ENCODE data around the gene UPF1. TPM values are rescaled to one million over a fixed set of nuclear protein-coding genes. Genes with fewer than 3 reads are reported as not detected.

The UPF1 gene
- total RNA-seq, 1 donor from 2014 or later = 76.5 TPM

- no peaks in the 10 kb centered on the region for H3K27me3 Mint-ChIP-seq
- TF ChIP-seq CTCF (conservative IDR thresholded peaks at IDR 0.05) = no peak
- H3K4me1 Mint-ChIP-seq (ENCODE audit: unreplicated experiment) = no peaks in the 10 kb centered on the region
- no peaks in the 10 kb centered on the region for H3K9me3 Mint-ChIP-seq
- H3K4me3 Mint-ChIP-seq = no peak overlapping the region
- no peaks in the 10 kb centered on the region for H3K36me3 Mint-ChIP-seq
- no peak for DNase-seq (ENCODE audit: extremely low spot score, unreplicated experiment)
- H3K27ac Mint-ChIP-seq = no peak overlapping the region
Measured at GRCh38 chr19:18865106-18865972, 33.6 kb downstream of the UPF1 start.

- TF ChIP-seq CTCF (conservative IDR thresholded peaks at IDR 0.05) = peak; percentile 100
- peak; percentile 84 for DNase-seq (ENCODE audit: extremely low spot score, unreplicated experiment)
- no peak overlapping the region for H3K27ac Mint-ChIP-seq
Measured at GRCh38 chr19:18865973-18866799, 34.4 kb downstream of the UPF1 start.

GRCh38 chr19:18866800-18867123 is 35.0 kb downstream of the UPF1 start:
- no peak for DNase-seq (ENCODE audit: extremely low spot score, unreplicated experiment)
- H3K27me3 Mint-ChIP-seq = no peaks in the 10 kb centered on the region
- no peak overlapping the region for H3K27ac Mint-ChIP-seq
- H3K4me3 Mint-ChIP-seq = no peak overlapping the region
- H3K4me1 Mint-ChIP-seq (ENCODE audit: unreplicated experiment) = peaks cover 4% of the 10 kb centered on the region
- H3K9me3 Mint-ChIP-seq = no peaks in the 10 kb centered on the region
- peaks cover 3% of the 10 kb centered on the region for H3K36me3 Mint-ChIP-seq
- peak; percentile 58 for TF ChIP-seq CTCF (conservative IDR thresholded peaks at IDR 0.05)

More at GRCh38 chr19:18865973-18866799, 34.4 kb downstream of the UPF1 start:
- Mint-ChIP-seq H3K36me3 (no peaks in the 10 kb centered on the region), H3K4me1 (ENCODE audit: unreplicated experiment) (no peaks in the 10 kb centered on the region), H3K27me3 (no peaks in the 10 kb centered on the region), H3K9me3 (no peaks in the 10 kb centered on the region), H3K4me3 (no peak overlapping the region)

- no peak for DNase-seq (ENCODE audit: extremely low spot score, unreplicated experiment)
- no peak for TF ChIP-seq CTCF (conservative IDR thresholded peaks at IDR 0.05)
- H3K4me1 Mint-ChIP-seq (ENCODE audit: unreplicated experiment) = peaks cover 8% of the 10 kb centered on the region
- no peak overlapping the region for H3K27ac Mint-ChIP-seq
- H3K36me3 Mint-ChIP-seq = peaks cover 5% of the 10 kb centered on the region
- no peak overlapping the region for H3K4me3 Mint-ChIP-seq
- no peaks in the 10 kb centered on the region for H3K9me3 Mint-ChIP-seq
- no peaks in the 10 kb centered on the region for H3K27me3 Mint-ChIP-seq
Measured at GRCh38 chr19:18867199-18867598, 35.4 kb downstream of the UPF1 start.

GRCh38 chr19:18867751-18868150 is 36.0 kb downstream of the UPF1 start:
- H3K9me3 Mint-ChIP-seq = no peaks in the 10 kb centered on the region
- no peak for TF ChIP-seq CTCF (conservative IDR thresholded peaks at IDR 0.05)
- DNase-seq (ENCODE audit: extremely low spot score, unreplicated experiment) = no peak
- H3K36me3 Mint-ChIP-seq = peaks cover 5% of the 10 kb centered on the region
- no peak overlapping the region for H3K27ac Mint-ChIP-seq
- H3K4me3 Mint-ChIP-seq = no peak overlapping the region
- H3K27me3 Mint-ChIP-seq = no peaks in the 10 kb centered on the region
- H3K4me1 Mint-ChIP-seq (ENCODE audit: unreplicated experiment) = peaks cover 8% of the 10 kb centered on the region

Data from type B pancreatic cell (in vitro differentiated cells).